ENCODE measurements around the gene EXTL2.
"Not testable (repeated sequence)": the region's sequence is repeated elsewhere in the genome, so short reads cannot be mapped to it uniquely, and the experiment has no call there.

The EXTL2 gene

DNA sequence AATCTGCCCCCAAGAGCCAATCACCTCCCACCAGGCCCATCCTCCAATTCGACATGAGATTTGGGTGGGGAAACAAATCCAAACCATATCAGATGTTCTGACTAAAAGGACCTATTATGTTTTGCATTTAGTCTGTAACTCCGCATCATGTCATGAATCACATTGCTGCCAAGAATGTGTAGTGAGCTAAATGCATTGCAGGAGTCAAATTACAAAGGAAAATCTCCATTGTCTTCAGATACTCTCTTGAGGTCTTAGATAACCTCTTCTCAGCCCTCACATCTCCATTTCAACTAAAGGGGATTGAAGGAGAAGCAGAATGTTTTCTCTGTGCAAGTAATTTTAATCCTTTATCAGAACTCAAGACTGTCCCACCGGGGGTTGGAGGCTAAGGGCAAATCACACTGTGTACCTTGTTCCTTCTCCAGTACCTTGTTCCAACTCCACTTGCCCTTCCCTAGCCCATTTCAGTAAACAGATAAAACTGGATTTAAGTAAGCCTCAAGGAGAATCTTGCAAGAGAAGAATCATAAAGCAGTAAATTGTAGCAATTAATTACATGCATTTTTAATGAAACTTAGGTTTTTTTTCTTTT is 34.1 kb downstream of the EXTL2 start:
- no peak for DNase-seq (ENCODE audit: low spot score)

GRCh38 chr1:100855116-100855515 is 39.5 kb downstream of the EXTL2 start:
- DNase-seq (ENCODE audit: low spot score): not testable (repeated sequence)

GRCh38 chr1:100852976-100853375 is 41.7 kb downstream of the EXTL2 start:
- no peak for DNase-seq (ENCODE audit: low spot score)

- DNase-seq (ENCODE audit: low spot score): no peak
Measured at GRCh38 chr1:100851726-100852125, 42.9 kb downstream of the EXTL2 start.

DNA sequence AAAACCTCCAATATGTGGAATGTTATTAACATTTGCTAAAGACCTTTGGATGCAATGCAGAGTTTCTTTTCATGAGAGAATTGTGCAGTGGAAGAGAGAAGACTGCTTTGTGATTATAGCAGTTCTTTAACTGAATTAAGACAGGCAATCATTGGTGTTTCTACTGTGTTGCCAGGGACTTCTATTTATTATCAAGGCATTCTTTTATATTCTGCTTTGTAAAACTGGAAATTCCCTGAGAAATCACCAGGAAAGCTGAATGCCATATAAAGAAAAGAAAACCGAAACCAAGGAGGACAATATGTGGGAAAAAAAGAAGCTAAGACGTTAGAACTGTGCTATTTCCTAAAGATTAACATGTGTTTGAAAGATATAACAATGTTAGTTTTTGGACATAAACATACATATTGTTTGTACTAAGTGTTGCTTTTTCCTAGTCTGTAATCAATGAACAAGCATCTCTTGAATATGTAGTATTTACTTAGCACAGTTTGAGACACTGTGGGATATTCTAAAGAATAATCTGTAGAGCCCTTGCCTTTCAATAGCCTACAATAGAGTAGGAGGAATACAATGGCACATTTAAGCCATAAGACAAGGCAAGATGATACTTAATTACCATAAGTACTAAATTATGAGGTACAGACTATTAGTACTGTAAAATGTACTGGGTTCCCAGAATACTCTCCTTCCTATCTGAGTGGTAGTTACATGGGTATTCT is 47.1 kb downstream of the EXTL2 start:
- DNase-seq (ENCODE audit: low spot score): no peak

DNA sequence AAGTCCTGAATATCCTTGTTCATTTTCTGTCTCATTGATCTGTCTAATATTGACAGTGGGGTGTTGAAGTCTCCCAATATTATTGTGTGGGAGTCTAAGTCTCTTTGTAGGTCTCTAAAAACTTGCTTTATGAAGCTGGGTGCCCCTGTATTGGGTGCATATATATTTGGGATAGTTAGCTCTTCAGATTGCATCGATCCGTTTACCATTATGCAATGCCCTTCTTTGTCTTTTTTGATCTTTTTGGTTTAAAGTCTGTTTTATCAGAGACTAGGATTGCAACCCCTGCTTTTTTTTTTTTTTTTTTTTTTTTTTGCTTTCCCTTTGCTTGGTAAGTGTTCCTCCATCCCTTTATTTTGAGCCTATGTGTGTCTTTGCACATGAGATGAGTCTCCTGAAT is 51.5 kb downstream of the EXTL2 start:
- not testable (repeated sequence) for DNase-seq (ENCODE audit: low spot score)

- no peak for DNase-seq (ENCODE audit: low spot score)
Measured at GRCh38 chr1:100835866-100836842, 58.5 kb downstream of the EXTL2 start.

DNA sequence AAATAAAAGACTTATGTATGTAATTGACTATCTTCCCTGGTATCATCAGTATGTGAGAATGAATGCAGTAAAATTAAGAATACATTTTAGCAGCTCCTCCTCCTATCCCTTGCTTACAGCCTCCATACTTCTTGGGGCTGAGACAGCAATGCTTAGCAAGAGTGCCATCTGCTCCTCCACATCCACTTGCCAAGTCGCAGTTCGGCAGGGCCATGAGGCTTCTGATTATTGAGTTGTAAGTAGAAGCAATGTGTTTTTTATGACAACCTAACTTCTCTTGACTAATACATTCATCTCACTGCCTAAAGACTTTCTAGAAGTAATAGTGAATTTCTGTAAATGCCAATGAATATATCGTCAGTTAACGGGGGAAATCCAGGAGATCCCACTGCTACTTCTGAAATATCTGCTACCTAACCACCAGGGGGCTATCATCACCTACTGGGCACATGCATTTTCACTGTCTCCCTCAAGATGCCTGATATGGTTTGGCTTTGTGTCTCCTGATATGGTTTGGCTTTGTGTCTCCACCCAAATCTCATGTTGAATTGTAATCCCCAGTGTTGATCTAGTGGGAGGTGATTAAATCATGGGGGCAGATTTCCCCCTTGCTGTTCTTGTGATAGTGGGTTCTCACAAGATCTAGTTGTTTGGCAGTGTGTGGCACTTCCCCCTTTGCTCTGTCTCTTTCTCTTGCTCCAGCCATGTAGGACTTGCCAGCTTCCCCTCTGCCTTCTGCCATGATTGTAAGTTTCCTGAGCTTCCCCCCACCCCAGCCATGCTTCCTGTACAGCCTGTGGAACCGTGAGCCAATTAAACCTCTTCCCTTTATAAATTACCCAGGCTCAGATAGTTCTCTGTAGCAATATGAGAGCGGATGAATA is 59.6 kb downstream of the EXTL2 start:
- DNase-seq (ENCODE audit: low spot score): peak; percentile 22

DNA sequence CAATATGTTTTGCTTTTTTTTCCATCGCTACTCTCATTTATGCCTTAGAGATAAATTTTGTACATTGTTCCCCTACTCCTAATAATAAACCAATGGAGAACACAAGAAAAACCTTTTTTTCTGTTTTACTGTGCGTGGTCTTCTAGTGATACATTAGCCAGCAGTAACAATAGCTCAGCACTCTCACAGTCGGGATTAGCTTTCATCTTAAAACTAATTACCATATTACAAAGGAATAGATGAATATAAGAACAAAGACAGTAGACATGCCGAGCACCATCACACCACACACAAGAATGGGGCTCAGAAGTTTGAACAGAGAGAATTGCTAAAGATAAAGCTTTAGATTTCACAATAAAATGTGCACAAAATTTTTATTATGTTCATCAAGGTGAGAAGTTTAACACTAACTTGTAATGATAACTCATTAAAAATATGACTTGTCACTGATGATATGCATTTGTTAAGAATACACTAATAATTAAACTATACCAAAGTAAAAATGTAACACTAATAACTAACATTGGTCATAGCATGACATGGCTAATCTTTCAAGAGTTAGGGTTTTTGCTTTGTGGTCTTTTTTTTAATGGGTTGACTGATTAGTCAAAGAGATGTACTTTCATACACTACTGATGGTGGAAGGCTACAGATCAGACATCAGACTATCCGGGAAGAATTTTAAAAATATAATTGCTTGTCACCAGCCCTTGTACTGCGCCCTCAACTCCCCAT is 61.8 kb downstream of the EXTL2 start:
- DNase-seq (ENCODE audit: low spot score): no peak

- DNase-seq (ENCODE audit: low spot score): not testable (repeated sequence)
Measured at GRCh38 chr1:100825666-100826065, 69.0 kb downstream of the EXTL2 start.

Data from pons (tissue), 1 donor.